Measurements from ENCODE around the gene CES2. TPM values are rescaled to one million over a fixed set of nuclear protein-coding genes. Genes with fewer than 3 reads are reported as not detected.

CES2 gene
- total RNA-seq, 1 experiment from 2014 or later: 35.4 TPM

GRCh38 chr16:66976746-66977145 is 41.4 kb downstream of the CES2 start:
- H3K79me2 ChIP-seq (ENCODE audit: insufficient read depth, low read length): no peaks in the 10 kb centered on the region
- no peak overlapping the region for H3K4me2 ChIP-seq (ENCODE audit: low read length)
- H3K27ac ChIP-seq (ENCODE audit: low read depth, low read length): no peak overlapping the region
- intact Hi-C loops (cut with micrococcal nuclease): loop anchor here (1.0 to 2.0 kb wide), 4 partner anchors 39 to 209 kb away; no protein-coding TSS in a partner anchor
- H3K9me3 ChIP-seq (ENCODE audit: control insufficient read depth in 1 of 2, insufficient read depth in 1 of 2, low read depth in 1 of 2, low read length in 2 of 2): no peaks in the 10 kb centered on the region
- H3K9me2 ChIP-seq (ENCODE audit: insufficient read depth): no peaks in the 10 kb centered on the region
- BruUV-seq (replicated peaks): no TSS peak
- ChIA-PET POLR2A (interaction anchor here (0.7 kb wide), 1 partner anchor 31 kb away, joined by 3 read pairs; no protein-coding TSS in a partner anchor), RAD21 (ENCODE audit: low non-redundant PET in 1 of 2, low total read pairs in 2 of 2, uncharacterized antibody in 2 of 2, unreplicated experiment in 2 of 2) (no interaction called here), CTCF (no interaction called here)
- no peaks in the 10 kb centered on the region for H3K36me3 ChIP-seq (ENCODE audit: control insufficient read depth in 1 of 2, insufficient read depth in 2 of 2, low read length in 2 of 2)
- H4K20me1 ChIP-seq (ENCODE audit: insufficient read depth): no peaks in the 10 kb centered on the region
- no peaks in the 10 kb centered on the region for H3K27me3 ChIP-seq (ENCODE audit: insufficient read depth, low read length)
- peaks cover 19 to 42% of the 10 kb centered on the region in 2 experiments for H3K4me1 ChIP-seq (ENCODE audit: control insufficient read depth in 1 of 2, insufficient read depth in 2 of 2, low read length in 2 of 2)
- no peak for TF ChIP-seq JUND (IDR thresholded peaks at IDR 0.05)
- no peak for TF ChIP-seq TCF7L2 (IDR thresholded peaks at IDR 0.05; ENCODE audit: borderline replicate concordance, extremely low read depth, insufficient read depth, insufficient read length)
- TF ChIP-seq CTCF (IDR thresholded peaks at IDR 0.05 in 2 of 3, conservative IDR thresholded peaks at IDR 0.05 in 1 of 3; ENCODE audit: borderline replicate concordance in 1 of 3, insufficient read depth in 1 of 3, low read depth in 2 of 3, low read length in 2 of 3): no peak
- no peak for TF ChIP-seq MAX (IDR thresholded peaks at IDR 0.05)
- TF ChIP-seq ATF3 (IDR thresholded peaks at IDR 0.05): no peak
- no peak for TF ChIP-seq EZH2 (IDR thresholded peaks at IDR 0.05)
- TF ChIP-seq RAD21 (IDR thresholded peaks at IDR 0.05; ENCODE audit: low read depth): no peak
- no peak for TF ChIP-seq ZBTB33 (IDR thresholded peaks at IDR 0.05; ENCODE audit: extremely low read depth, insufficient replicate concordance, low read length)
- no peak for TF ChIP-seq SRF (IDR thresholded peaks at IDR 0.05; ENCODE audit: low read depth)
- no peak for TF ChIP-seq EZH2phosphoT487 (IDR thresholded peaks at IDR 0.05; ENCODE audit: borderline replicate concordance)
- no peak for TF ChIP-seq CEBPB (IDR thresholded peaks at IDR 0.05; ENCODE audit: low read depth)
- TF ChIP-seq ZFX (IDR thresholded peaks at IDR 0.05): no peak
- no peak for TF ChIP-seq ELF1 (IDR thresholded peaks at IDR 0.05; ENCODE audit: borderline replicate concordance, low read depth)
- TF ChIP-seq SIN3A (IDR thresholded peaks at IDR 0.05; ENCODE audit: low read depth): no peak
- no peak overlapping the region for H3K4me3 ChIP-seq (replicated peaks in 1 of 2; ENCODE audit: low read depth in 1 of 2, low read length in 2 of 2)
- H3K9ac ChIP-seq (ENCODE audit: low read length): no peak overlapping the region
- DNase-seq (ENCODE audit: low read depth, low spot score) (no peak), ATAC-seq (no peak)
- H2AFZ ChIP-seq (ENCODE audit: low read depth, low read length, poor library complexity, severe bottlenecking): no peak overlapping the region

Measured in HCT116 (cell line).